Measurements from ENCODE around the gene LAMA2. TPM values are rescaled to one million over a fixed set of nuclear protein-coding genes. Genes with fewer than 3 reads are reported as not detected.

Gene LAMA2
- total RNA-seq, 1 donor from 2014 or later: 0.65 TPM

- H3K4me3 Mint-ChIP-seq: no peak overlapping the region
- H3K27ac Mint-ChIP-seq: no peak overlapping the region
- no peaks in the 10 kb centered on the region for H3K36me3 Mint-ChIP-seq (ENCODE audit: low read depth)
- no peaks in the 10 kb centered on the region for H3K9me3 Mint-ChIP-seq
- intact Hi-C loops (cut with micrococcal nuclease): no loop called here
- H3K4me1 Mint-ChIP-seq (ENCODE audit: low read depth): no peaks in the 10 kb centered on the region
- H3K27me3 Mint-ChIP-seq (ENCODE audit: insufficient read depth): peaks cover 2% of the 10 kb centered on the region
- no peak for DNase-seq (ENCODE audit: low spot score)
These were observed 632.1 kb downstream of the LAMA2 start for GRCh38 chr6:129515004-129515403.

- Mint-ChIP-seq H3K4me3 (no peak overlapping the region), H3K36me3 (ENCODE audit: low read depth) (no peaks in the 10 kb centered on the region), H3K27me3 (ENCODE audit: insufficient read depth) (no peaks in the 10 kb centered on the region), H3K9me3 (no peaks in the 10 kb centered on the region), H3K4me1 (ENCODE audit: low read depth) (no peaks in the 10 kb centered on the region), H3K27ac (no peak overlapping the region)
- intact Hi-C loops (cut with micrococcal nuclease): no loop called here
- no peak for DNase-seq (ENCODE audit: low spot score)
These were observed 633.1 kb downstream of the LAMA2 start for GRCh38 chr6:129516005-129516404.

GRCh38 chr6:129516787-129517186, 633.8 kb downstream of the LAMA2 start:
- DNase-seq (ENCODE audit: low spot score): no peak
- Mint-ChIP-seq H3K4me3 (no peak overlapping the region), H3K27ac (no peak overlapping the region), H3K36me3 (ENCODE audit: low read depth) (no peaks in the 10 kb centered on the region), H3K27me3 (ENCODE audit: insufficient read depth) (no peaks in the 10 kb centered on the region), H3K4me1 (ENCODE audit: low read depth) (no peaks in the 10 kb centered on the region), H3K9me3 (no peaks in the 10 kb centered on the region)
- intact Hi-C loops (cut with micrococcal nuclease): no loop called here

GRCh38 chr6:129517288-129517687, 634.4 kb downstream of the LAMA2 start:
- H3K36me3 Mint-ChIP-seq (ENCODE audit: low read depth): no peaks in the 10 kb centered on the region

GRCh38 chr6:129519750-129520149, 636.8 kb downstream of the LAMA2 start:
- H3K9me3 Mint-ChIP-seq: no peaks in the 10 kb centered on the region
- H3K36me3 Mint-ChIP-seq (ENCODE audit: low read depth): no peaks in the 10 kb centered on the region
- no peaks in the 10 kb centered on the region for H3K27me3 Mint-ChIP-seq (ENCODE audit: insufficient read depth)
- H3K4me1 Mint-ChIP-seq (ENCODE audit: low read depth): no peaks in the 10 kb centered on the region
- H3K27ac Mint-ChIP-seq: no peak overlapping the region
- DNase-seq (ENCODE audit: low spot score): no peak
- intact Hi-C loops (cut with micrococcal nuclease): no loop called here
- H3K4me3 Mint-ChIP-seq: no peak overlapping the region

More at GRCh38 chr6:129517288-129517687, 634.4 kb downstream of the LAMA2 start:
- H3K27me3 Mint-ChIP-seq (ENCODE audit: insufficient read depth): no peaks in the 10 kb centered on the region
- H3K4me3 Mint-ChIP-seq: no peak overlapping the region
- DNase-seq (ENCODE audit: low spot score): no peak
- intact Hi-C loops (cut with micrococcal nuclease): no loop called here
- H3K4me1 Mint-ChIP-seq (ENCODE audit: low read depth): no peaks in the 10 kb centered on the region
- no peak overlapping the region for H3K27ac Mint-ChIP-seq
- no peaks in the 10 kb centered on the region for H3K9me3 Mint-ChIP-seq

- no peaks in the 10 kb centered on the region for H3K4me1 Mint-ChIP-seq (ENCODE audit: low read depth)
- DNase-seq (ENCODE audit: low spot score): no peak
- H3K27ac Mint-ChIP-seq: no peak overlapping the region
- intact Hi-C loops (cut with micrococcal nuclease): no loop called here
- H3K36me3 Mint-ChIP-seq (ENCODE audit: low read depth): no peaks in the 10 kb centered on the region
- no peaks in the 10 kb centered on the region for H3K9me3 Mint-ChIP-seq
- no peak overlapping the region for H3K4me3 Mint-ChIP-seq
- H3K27me3 Mint-ChIP-seq (ENCODE audit: insufficient read depth): no peaks in the 10 kb centered on the region
These were observed 639.0 kb downstream of the LAMA2 start for GRCh38 chr6:129521946-129522345.

- intact Hi-C loops (cut with micrococcal nuclease): no loop called here
- Mint-ChIP-seq H3K4me3 (no peak overlapping the region), H3K4me1 (ENCODE audit: low read depth) (no peaks in the 10 kb centered on the region), H3K9me3 (no peaks in the 10 kb centered on the region), H3K27me3 (ENCODE audit: insufficient read depth) (peaks cover 3% of the 10 kb centered on the region), H3K27ac (no peak overlapping the region), H3K36me3 (ENCODE audit: low read depth) (no peaks in the 10 kb centered on the region)
- DNase-seq (ENCODE audit: low spot score): no peak
These were observed 640.9 kb downstream of the LAMA2 start for GRCh38 chr6:129523816-129524215.

GRCh38 chr6:129525055-129525454, 642.1 kb downstream of the LAMA2 start:
- intact Hi-C loops (cut with micrococcal nuclease): no loop called here
- DNase-seq (ENCODE audit: low spot score): no peak
- Mint-ChIP-seq H3K9me3 (no peaks in the 10 kb centered on the region), H3K4me1 (ENCODE audit: low read depth) (no peaks in the 10 kb centered on the region), H3K36me3 (ENCODE audit: low read depth) (no peaks in the 10 kb centered on the region), H3K4me3 (no peak overlapping the region), H3K27ac (no peak overlapping the region), H3K27me3 (ENCODE audit: insufficient read depth) (peaks cover 4% of the 10 kb centered on the region)

GRCh38 chr6:129534926-129535325, 652.0 kb downstream of the LAMA2 start:
- Mint-ChIP-seq H3K27me3 (ENCODE audit: insufficient read depth) (peaks cover 9% of the 10 kb centered on the region), H3K4me3 (no peak overlapping the region), H3K9me3 (no peaks in the 10 kb centered on the region), H3K4me1 (ENCODE audit: low read depth) (no peaks in the 10 kb centered on the region), H3K36me3 (ENCODE audit: low read depth) (no peaks in the 10 kb centered on the region), H3K27ac (no peak overlapping the region)
- intact Hi-C loops (cut with micrococcal nuclease): no loop called here
- no peak for DNase-seq (ENCODE audit: low spot score)

GRCh38 chr6:129536271-129536670, 653.3 kb downstream of the LAMA2 start:
- intact Hi-C loops (cut with micrococcal nuclease): no loop called here
- Mint-ChIP-seq H3K4me3 (no peak overlapping the region), H3K4me1 (ENCODE audit: low read depth) (no peaks in the 10 kb centered on the region)

GRCh38 chr6:129539032-129539431, 656.1 kb downstream of the LAMA2 start:
- H3K4me3 Mint-ChIP-seq: no peak overlapping the region
- peaks cover 5% of the 10 kb centered on the region for H3K27me3 Mint-ChIP-seq (ENCODE audit: insufficient read depth)
- no peaks in the 10 kb centered on the region for H3K4me1 Mint-ChIP-seq (ENCODE audit: low read depth)
- no peak for DNase-seq (ENCODE audit: low spot score)
- intact Hi-C loops (cut with micrococcal nuclease): no loop called here
- H3K27ac Mint-ChIP-seq: no peak overlapping the region
- no peaks in the 10 kb centered on the region for H3K9me3 Mint-ChIP-seq
- H3K36me3 Mint-ChIP-seq (ENCODE audit: low read depth): no peaks in the 10 kb centered on the region

More at GRCh38 chr6:129536271-129536670, 653.3 kb downstream of the LAMA2 start:
- no peak overlapping the region for H3K27ac Mint-ChIP-seq
- no peaks in the 10 kb centered on the region for H3K9me3 Mint-ChIP-seq
- DNase-seq (ENCODE audit: low spot score): no peak
- no peaks in the 10 kb centered on the region for H3K36me3 Mint-ChIP-seq (ENCODE audit: low read depth)
- peaks cover 5% of the 10 kb centered on the region for H3K27me3 Mint-ChIP-seq (ENCODE audit: insufficient read depth)

- no peak overlapping the region for H3K4me3 Mint-ChIP-seq
- no peak overlapping the region for H3K27ac Mint-ChIP-seq
- no peak for DNase-seq (ENCODE audit: low spot score)
- H3K9me3 Mint-ChIP-seq: no peaks in the 10 kb centered on the region
- H3K4me1 Mint-ChIP-seq (ENCODE audit: low read depth): no peaks in the 10 kb centered on the region
- no peaks in the 10 kb centered on the region for H3K36me3 Mint-ChIP-seq (ENCODE audit: low read depth)
- intact Hi-C loops (cut with micrococcal nuclease): no loop called here
- H3K27me3 Mint-ChIP-seq (ENCODE audit: insufficient read depth): peaks cover 1% of the 10 kb centered on the region
These were observed 659.8 kb downstream of the LAMA2 start for GRCh38 chr6:129542705-129543104.

GRCh38 chr6:129543981-129544380, 661.0 kb downstream of the LAMA2 start:
- H3K4me1 Mint-ChIP-seq (ENCODE audit: low read depth): no peaks in the 10 kb centered on the region

GRCh38 chr6:129544892-129545612, 662.1 kb downstream of the LAMA2 start:
- Mint-ChIP-seq H3K27me3 (ENCODE audit: insufficient read depth) (no peaks in the 10 kb centered on the region), H3K4me3 (no peak overlapping the region), H3K27ac (no peak overlapping the region), H3K36me3 (ENCODE audit: low read depth) (no peaks in the 10 kb centered on the region), H3K4me1 (ENCODE audit: low read depth) (no peaks in the 10 kb centered on the region), H3K9me3 (no peaks in the 10 kb centered on the region)
- intact Hi-C loops (cut with micrococcal nuclease): no loop called here
- DNase-seq (ENCODE audit: low spot score): no peak

More at GRCh38 chr6:129543981-129544380, 661.0 kb downstream of the LAMA2 start:
- Mint-ChIP-seq H3K9me3 (no peaks in the 10 kb centered on the region), H3K36me3 (ENCODE audit: low read depth) (no peaks in the 10 kb centered on the region), H3K27ac (no peak overlapping the region), H3K4me3 (no peak overlapping the region), H3K27me3 (ENCODE audit: insufficient read depth) (peaks cover 1% of the 10 kb centered on the region)
- no peak for DNase-seq (ENCODE audit: low spot score)
- intact Hi-C loops (cut with micrococcal nuclease): no loop called here
